Measurements from ENCODE around the gene TOP2A.

TOP2A gene

DNA sequence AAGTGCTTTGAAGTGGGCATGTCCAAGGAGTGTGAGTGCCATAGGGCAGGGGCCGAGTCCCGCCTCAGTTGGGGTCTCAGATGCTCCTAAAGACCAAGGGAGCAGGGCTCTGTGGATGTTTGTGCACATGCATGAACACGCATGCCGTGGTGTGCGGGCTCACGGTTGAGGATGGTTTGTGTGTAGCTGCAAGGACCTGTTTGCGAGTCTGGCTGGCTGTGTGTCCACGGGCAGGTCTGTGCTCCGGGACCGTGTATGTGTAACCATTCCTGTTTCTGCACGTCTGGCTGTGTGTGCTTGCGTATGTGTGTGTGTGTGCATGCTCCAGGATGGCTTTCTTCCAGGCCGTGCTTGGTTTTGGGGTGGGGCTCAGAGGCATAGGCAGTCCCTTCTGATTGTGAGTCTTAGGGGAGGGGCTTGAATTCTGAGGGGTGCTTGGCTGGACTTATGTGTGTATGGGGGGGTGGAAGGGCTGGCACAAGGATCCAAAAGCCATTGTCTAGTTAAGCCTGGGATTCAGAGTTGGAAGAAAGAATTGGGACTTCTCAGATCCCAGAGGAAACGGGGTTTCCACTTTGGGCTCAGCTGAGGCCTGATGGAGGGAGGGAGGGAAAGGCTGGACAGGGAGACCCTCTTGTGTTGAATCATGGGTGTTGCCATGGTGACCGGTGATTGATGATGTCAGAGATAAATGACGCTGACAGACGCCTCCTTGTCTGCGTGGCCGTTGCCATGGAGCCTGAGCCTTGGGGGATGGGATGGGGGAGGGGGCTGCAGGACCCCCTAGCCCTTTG is 67.6 kb downstream of the TOP2A start:
- no peak overlapping the region for H3K4me3 ChIP-seq (ENCODE audit: low read depth in 1 of 2, low read length in 2 of 2)
- peaks cover 6% of the 10 kb centered on the region; the same call in 1 of the 2 replicates for H3K36me3 ChIP-seq (ENCODE audit: insufficient read depth, low read length)
- H4K20me1 ChIP-seq (ENCODE audit: insufficient read depth, low read length): no peaks in the 10 kb centered on the region
- DNase-seq (no peak), ATAC-seq (ENCODE audit: insufficient read depth, low read depth) (no peak)
- no peak overlapping the region for H2AFZ ChIP-seq (ENCODE audit: low read depth, low read length)
- TF ChIP-seq EZH2 (IDR thresholded peaks at IDR 0.05; ENCODE audit: borderline replicate concordance, low read depth, low read length, severe bottlenecking): no peak
- TF ChIP-seq, protein P1, sequence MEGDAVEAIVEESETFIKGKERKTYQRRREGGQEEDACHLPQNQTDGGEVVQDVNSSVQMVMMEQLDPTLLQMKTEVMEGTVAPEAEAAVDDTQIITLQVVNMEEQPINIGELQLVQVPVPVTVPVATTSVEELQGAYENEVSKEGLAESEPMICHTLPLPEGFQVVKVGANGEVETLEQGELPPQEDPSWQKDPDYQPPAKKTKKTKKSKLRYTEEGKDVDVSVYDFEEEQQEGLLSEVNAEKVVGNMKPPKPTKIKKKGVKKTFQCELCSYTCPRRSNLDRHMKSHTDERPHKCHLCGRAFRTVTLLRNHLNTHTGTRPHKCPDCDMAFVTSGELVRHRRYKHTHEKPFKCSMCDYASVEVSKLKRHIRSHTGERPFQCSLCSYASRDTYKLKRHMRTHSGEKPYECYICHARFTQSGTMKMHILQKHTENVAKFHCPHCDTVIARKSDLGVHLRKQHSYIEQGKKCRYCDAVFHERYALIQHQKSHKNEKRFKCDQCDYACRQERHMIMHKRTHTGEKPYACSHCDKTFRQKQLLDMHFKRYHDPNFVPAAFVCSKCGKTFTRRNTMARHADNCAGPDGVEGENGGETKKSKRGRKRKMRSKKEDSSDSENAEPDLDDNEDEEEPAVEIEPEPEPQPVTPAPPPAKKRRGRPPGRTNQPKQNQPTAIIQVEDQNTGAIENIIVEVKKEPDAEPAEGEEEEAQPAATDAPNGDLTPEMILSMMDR (IDR thresholded peaks at IDR 0.05; ENCODE audit: borderline replicate concordance, extremely low read depth, low read length, poor library complexity, severe bottlenecking): no peak
- H3K4me2 ChIP-seq (ENCODE audit: insufficient read depth, low read length): no peak overlapping the region
- H3K27me3 ChIP-seq (ENCODE audit: insufficient read depth, low read length, poor library complexity): no peaks in the 10 kb centered on the region
- no peak overlapping the region for H3K27ac ChIP-seq (ENCODE audit: low read length)
- H3K9me3 ChIP-seq (ENCODE audit: insufficient read depth, low read length, severe bottlenecking): no peaks in the 10 kb centered on the region
- H3K9ac ChIP-seq (ENCODE audit: low read depth, low read length): no peak overlapping the region
- no peaks in the 10 kb centered on the region for H3K4me1 ChIP-seq (ENCODE audit: insufficient read depth, low read length)
- no peaks in the 10 kb centered on the region for H3K79me2 ChIP-seq (ENCODE audit: insufficient read depth, low read length)

DNA sequence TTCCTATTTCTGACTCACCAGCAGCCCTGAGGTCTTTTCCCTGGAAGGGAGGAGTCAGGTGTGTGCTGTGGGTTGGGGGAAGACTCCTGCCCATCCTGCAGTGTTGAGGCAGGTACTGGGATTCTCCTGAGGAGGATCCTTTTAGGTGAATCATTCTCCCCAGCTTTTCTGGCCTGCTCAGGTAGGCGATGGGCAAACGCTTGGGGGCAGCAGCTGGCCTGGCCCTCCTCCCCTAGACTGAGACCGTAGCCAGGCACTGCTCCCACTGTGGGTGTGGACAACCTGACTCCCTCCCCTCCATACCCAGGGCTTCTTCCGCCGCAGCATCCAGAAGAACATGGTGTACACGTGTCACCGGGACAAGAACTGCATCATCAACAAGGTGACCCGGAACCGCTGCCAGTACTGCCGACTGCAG is 68.2 kb downstream of the TOP2A start:
- no peak overlapping the region for H2AFZ ChIP-seq (ENCODE audit: low read depth, low read length)
- H3K27me3 ChIP-seq (ENCODE audit: insufficient read depth, low read length, poor library complexity): no peaks in the 10 kb centered on the region
- peaks cover 6% of the 10 kb centered on the region; the same call in 1 of the 2 replicates for H3K36me3 ChIP-seq (ENCODE audit: insufficient read depth, low read length)
- DNase-seq (no peak), ATAC-seq (ENCODE audit: insufficient read depth, low read depth) (no peak)
- no peaks in the 10 kb centered on the region for H3K79me2 ChIP-seq (ENCODE audit: insufficient read depth, low read length)
- no peak overlapping the region for H3K4me2 ChIP-seq (ENCODE audit: insufficient read depth, low read length)
- H4K20me1 ChIP-seq (ENCODE audit: insufficient read depth, low read length): peaks cover 5% of the 10 kb centered on the region; the same call in 1 of the 2 replicates
- no peaks in the 10 kb centered on the region for H3K9me3 ChIP-seq (ENCODE audit: insufficient read depth, low read length, severe bottlenecking)
- H3K4me3 ChIP-seq (ENCODE audit: low read depth in 1 of 2, low read length in 2 of 2): no peak overlapping the region
- no peaks in the 10 kb centered on the region for H3K4me1 ChIP-seq (ENCODE audit: insufficient read depth, low read length)
- H3K27ac ChIP-seq (ENCODE audit: low read length): no peak overlapping the region
- TF ChIP-seq, protein P1 (IDR thresholded peaks at IDR 0.05; ENCODE audit: borderline replicate concordance, extremely low read depth, low read length, poor library complexity, severe bottlenecking): no peak
- no peak for TF ChIP-seq EZH2 (IDR thresholded peaks at IDR 0.05; ENCODE audit: borderline replicate concordance, low read depth, low read length, severe bottlenecking)
- H3K9ac ChIP-seq (ENCODE audit: low read depth, low read length): no peak overlapping the region

DNA sequence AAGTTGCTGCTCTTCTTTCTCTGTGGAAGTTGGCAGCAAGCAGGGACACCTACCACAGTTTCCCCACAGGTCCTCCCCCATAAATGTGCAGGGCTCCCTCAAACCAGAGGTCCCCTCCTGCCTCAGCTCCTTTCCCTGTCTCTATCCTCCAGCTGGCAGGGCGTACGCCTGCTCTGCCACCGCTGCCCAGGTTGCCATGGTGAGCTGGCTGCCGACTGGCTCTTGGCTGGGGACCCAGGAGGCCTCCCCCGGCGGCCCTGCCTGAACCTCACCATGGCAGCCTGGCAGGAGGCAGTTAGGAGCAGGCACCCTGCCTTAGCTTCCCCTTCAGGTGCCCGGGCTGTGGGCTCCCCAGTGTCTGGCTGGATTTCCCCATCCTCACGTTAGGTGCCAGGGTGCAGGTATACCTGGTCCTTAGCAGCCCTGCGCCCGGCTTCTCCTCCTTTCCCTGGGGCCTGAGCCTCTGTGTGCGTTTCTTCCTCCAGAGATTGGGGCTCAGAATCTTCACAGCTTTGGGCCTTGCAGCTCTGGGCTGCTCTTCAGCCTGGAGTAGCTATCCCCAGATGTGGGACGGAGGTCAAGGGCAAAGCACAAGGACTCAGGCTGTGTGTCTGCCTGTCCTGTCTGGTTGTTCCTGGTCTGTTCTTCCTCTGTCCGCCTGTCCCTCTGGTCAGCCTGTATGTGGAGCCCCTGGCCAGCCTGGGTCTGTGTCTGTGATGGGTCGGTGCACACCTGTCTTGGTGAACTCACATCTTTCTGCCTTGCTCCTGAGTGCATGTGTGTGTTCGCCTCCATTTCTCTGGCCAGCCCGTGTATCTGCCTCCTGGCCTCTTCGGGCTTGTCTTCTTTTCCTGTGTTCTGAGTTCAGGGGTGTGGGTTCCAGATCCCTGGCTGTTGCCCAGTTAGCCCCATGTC is 68.9 kb downstream of the TOP2A start:
- Histone ChIP-seq H3K9ac (ENCODE audit: low read depth, low read length) (no peak overlapping the region), H3K4me2 (ENCODE audit: insufficient read depth, low read length) (no peak overlapping the region), H3K36me3 (ENCODE audit: insufficient read depth, low read length) (peaks cover 6% of the 10 kb centered on the region; the same call in 1 of the 2 replicates), H3K27me3 (ENCODE audit: insufficient read depth, low read length, poor library complexity) (no peaks in the 10 kb centered on the region), H3K9me3 (ENCODE audit: insufficient read depth, low read length, severe bottlenecking) (no peaks in the 10 kb centered on the region), H3K27ac (ENCODE audit: low read length) (no peak overlapping the region), H2AFZ (ENCODE audit: low read depth, low read length) (no peak overlapping the region), H3K79me2 (ENCODE audit: insufficient read depth, low read length) (no peaks in the 10 kb centered on the region), H3K4me1 (ENCODE audit: insufficient read depth, low read length) (no peaks in the 10 kb centered on the region), H3K4me3 (ENCODE audit: low read depth in 1 of 2, low read length in 2 of 2) (no peak overlapping the region), H4K20me1 (ENCODE audit: insufficient read depth, low read length) (peaks cover 8% of the 10 kb centered on the region; the same call in 1 of the 2 replicates)
- DNase-seq (no peak), ATAC-seq (ENCODE audit: insufficient read depth, low read depth) (no peak)
- no peak for TF ChIP-seq EZH2 (IDR thresholded peaks at IDR 0.05; ENCODE audit: borderline replicate concordance, low read depth, low read length, severe bottlenecking)
- TF ChIP-seq, protein P1 (IDR thresholded peaks at IDR 0.05; ENCODE audit: borderline replicate concordance, extremely low read depth, low read length, poor library complexity, severe bottlenecking): no peak

Measured in DND-41 (cell line).